HEK293 (cell line): ENCODE data around the gene ARMC8.

ENCODE experiments used
- CTCF ChIP-seq: fragments of 450-650 bp; formaldehyde crosslinking; IDR thresholded peaks from 2 replicates; pipeline ENCODE4 v1.5.1; 2016; ENCODE audit warnings: missing biosample characterization, missing genetic modification characterization
- GLI2 ChIP-seq: fragments of 450-650 bp; formaldehyde crosslinking; IDR thresholded peaks from 2 replicates; pipeline ENCODE4; 2017; ENCODE audit warnings: missing biosample characterization, missing genetic modification characterization, low read depth, borderline replicate concordance
- GLIS1 ChIP-seq: fragments of 450-650 bp; formaldehyde crosslinking; IDR thresholded peaks from 2 replicates; pipeline ENCODE4 v1.5.1; 2016; ENCODE audit warnings: missing biosample characterization, missing genetic modification characterization
- GLIS2 ChIP-seq: fragments of 450-650 bp; formaldehyde crosslinking; IDR thresholded peaks from 2 replicates; pipeline ENCODE4 v1.5.1; 2016; ENCODE audit warnings: missing biosample characterization, missing genetic modification characterization
- PATZ1 ChIP-seq: fragments of 450-650 bp; formaldehyde crosslinking; IDR thresholded peaks from 2 replicates; pipeline ENCODE4 v1.5.1; 2016; ENCODE audit warnings: missing biosample characterization, missing genetic modification characterization
- SCRT1 ChIP-seq: fragments of 450-650 bp; formaldehyde crosslinking; IDR thresholded peaks from 2 replicates; pipeline ENCODE4 v1.5.1; 2016; ENCODE audit warnings: missing biosample characterization, missing genetic modification characterization, borderline replicate concordance
- SP2 ChIP-seq: fragments of 450-650 bp; formaldehyde crosslinking; IDR thresholded peaks from 2 replicates; pipeline ENCODE4 v1.5.1; 2016; ENCODE audit warnings: missing biosample characterization, missing genetic modification characterization
- SP3 ChIP-seq: fragments of 450-650 bp; formaldehyde crosslinking; IDR thresholded peaks from 2 replicates; pipeline ENCODE4 v1.5.1; 2016; ENCODE audit warnings: missing biosample characterization, missing genetic modification characterization
- TRIM28 ChIP-seq: IDR thresholded peaks from 2 replicates; pipeline ENCODE4 v1.6.1; 2011; ENCODE audit warnings: low read length, control low read depth, borderline replicate concordance
- ZBTB44 ChIP-seq: fragments of 450-650 bp; IDR thresholded peaks from 2 replicates; pipeline ENCODE4 v1.5.1; 2018; ENCODE audit warnings: missing biosample characterization, mild to moderate bottlenecking, missing genetic modification characterization
- ZBTB48 ChIP-seq: fragments of 450-650 bp; formaldehyde crosslinking; IDR thresholded peaks from 2 replicates; pipeline ENCODE4 v1.5.1; 2016; ENCODE audit warnings: missing biosample characterization, missing genetic modification characterization
- ZBTB49 ChIP-seq: fragments of 450-650 bp; formaldehyde crosslinking; IDR thresholded peaks from 2 replicates; pipeline ENCODE4 v1.5.1; 2016; ENCODE audit warnings: missing biosample characterization, missing genetic modification characterization, low read depth
- ZBTB8A ChIP-seq: fragments of 450-650 bp; formaldehyde crosslinking; IDR thresholded peaks from 2 replicates; pipeline ENCODE4 v1.5.1; 2016; ENCODE audit warnings: missing biosample characterization, missing genetic modification characterization
- ZFP37 ChIP-seq: fragments of 450-650 bp; formaldehyde crosslinking; IDR thresholded peaks from 2 replicates; pipeline ENCODE4 v1.5.1; 2016; ENCODE audit warnings: missing biosample characterization, missing genetic modification characterization
- ZNF2 ChIP-seq: fragments of 450-650 bp; formaldehyde crosslinking; IDR thresholded peaks from 2 replicates; pipeline ENCODE4 v1.5.1; 2016; ENCODE audit warnings: missing biosample characterization, missing genetic modification characterization
- ZNF335 ChIP-seq: fragments of 450-650 bp; formaldehyde crosslinking; conservative IDR thresholded peaks from 2 replicates; pipeline ENCODE4 v1.5.1; 2016; ENCODE audit warnings: missing biosample characterization, missing genetic modification characterization
- ZNF341 ChIP-seq: fragments of 450-650 bp; formaldehyde crosslinking; IDR thresholded peaks from 2 replicates; pipeline ENCODE4; 2016; ENCODE audit warnings: low read depth, missing biosample characterization, missing genetic modification characterization
- ZNF449 ChIP-seq: fragments of 450-650 bp; formaldehyde crosslinking; IDR thresholded peaks from 2 replicates; pipeline ENCODE4 v1.5.1; 2017; ENCODE audit warnings: missing biosample characterization, mild to moderate bottlenecking, missing genetic modification characterization, moderate library complexity
- ZNF571 ChIP-seq: fragments of 450-650 bp; formaldehyde crosslinking; IDR thresholded peaks from 2 replicates; pipeline ENCODE4 v1.5.0; 2017; ENCODE audit warnings: missing biosample characterization, missing genetic modification characterization
- ZNF629 ChIP-seq: fragments of 450-650 bp; formaldehyde crosslinking; IDR thresholded peaks from 2 replicates; pipeline ENCODE4 v1.5.1; 2017; ENCODE audit warnings: missing biosample characterization, missing genetic modification characterization
- ZNF645 ChIP-seq: fragments of 450-650 bp; formaldehyde crosslinking; IDR thresholded peaks from 2 replicates; pipeline ENCODE4; 2016; ENCODE audit warnings: missing biosample characterization, missing genetic modification characterization
- ZNF677 ChIP-seq: fragments of 450-650 bp; IDR thresholded peaks from 2 replicates; pipeline ENCODE4 v1.5.0; 2018; ENCODE audit warnings: missing biosample characterization, mild to moderate bottlenecking, missing genetic modification characterization, moderate library complexity
- ZNF777 ChIP-seq: fragments of 450-650 bp; formaldehyde crosslinking; IDR thresholded peaks from 2 replicates; pipeline ENCODE4 v1.5.1; 2017; ENCODE audit warnings: missing biosample characterization, missing genetic modification characterization, borderline replicate concordance
- ZNF785 ChIP-seq: fragments of 450-650 bp; formaldehyde crosslinking; IDR thresholded peaks from 2 replicates; pipeline ENCODE4 v1.5.1; 2016; ENCODE audit warnings: missing biosample characterization, missing genetic modification characterization

The ARMC8 gene

GRCh38 chr3:138329127-138329983, 142.3 kb downstream of the ARMC8 start, which contains the start of gene NME9 (continued):
- TF ChIP-seq ZNF777 (tag by site-specific recombination) (0 out of 2 replicates have a peak, but pooled peaks have one; percentile 49), CTCF (tag by site-specific recombination) (peak; percentile 83), ZBTB48 (peak; percentile 37; the same call in 1 of the 2 replicates), ZFP37 (tag by site-specific recombination) (no peak), ZNF571 (tag by site-specific recombination) (no peak), ZNF677 (tag by site-specific recombination) (peak; percentile 68), GLI2 (tag by site-specific recombination) (no peak), ZNF629 (tag by site-specific recombination) (0 out of 2 replicates have a peak, but pooled peaks have one; percentile 9), SCRT1 (no peak), ZNF449 (peak; percentile 63), SP2 (peak; percentile 33), ZNF785 (tag by site-specific recombination) (no peak), ZBTB44 (no peak), ZNF341 (tag by site-specific recombination) (peak; percentile 33; the same call in 1 of the 2 replicates), GLIS2 (tag by site-specific recombination) (peak; percentile 78), ZNF335 (peak; percentile 57), TRIM28 (peak; percentile 12; the same call in 1 of the 2 replicates), PATZ1 (tag by site-specific recombination) (peak; percentile 48), ZNF645 (tag by site-specific recombination) (no peak), ZBTB49 (tag by site-specific recombination) (no peak), GLIS1 (tag by site-specific recombination) (peak; percentile 91), ZBTB8A (peak; percentile 14; the same call in 1 of the 2 replicates), ZNF2 (tag by site-specific recombination) (peak; percentile 25; the same call in 1 of the 2 replicates), SP3 (tag by site-specific recombination) (0 out of 2 replicates have a peak, but pooled peaks have one; percentile 24)
